Stimulated activated effector memory CD8-positive, alpha-beta T cell treated with anti-CD3 and anti-CD28 coated beads, Interleukin-12 subunit alpha, Interleukin-12 subunit beta, amount 100 ng/mL, for 72 hours (primary cell): ENCODE measurements around the gene KASH5.

Experiments used
- ATAC-seq: fragments of 150-1000 bp; cut with Tn5 transposase; 2 replicates; pipeline ENCODE4 v1.10.0; 2021
- DNase-seq, 2 donors: peaks; one replicate each; pipeline ENCODE4 v3.0.0; 2021 to 2022; ENCODE audit warnings: low spot score in 2 of 2
- H3K27ac Mint-ChIP-seq: one replicate; pipeline ENCODE4 v1.8.0; 2022; ENCODE audit warnings: mild to moderate bottlenecking, mixed read lengths
- H3K36me3 Mint-ChIP-seq: one replicate; pipeline ENCODE4 v1.8.0; 2022; ENCODE audit warnings: mild to moderate bottlenecking, mixed read lengths
- H3K4me1 Mint-ChIP-seq: one replicate; pipeline ENCODE4 v1.8.0; 2022; ENCODE audit warnings: mixed read lengths
- H3K4me3 Mint-ChIP-seq: one replicate; pipeline ENCODE4 v1.8.0; 2022; ENCODE audit warnings: mild to moderate bottlenecking, mixed read lengths
- H3K9me3 Mint-ChIP-seq: one replicate; pipeline ENCODE4 v1.8.0; 2022; ENCODE audit warnings: mixed read lengths

KASH5 gene

DNA sequence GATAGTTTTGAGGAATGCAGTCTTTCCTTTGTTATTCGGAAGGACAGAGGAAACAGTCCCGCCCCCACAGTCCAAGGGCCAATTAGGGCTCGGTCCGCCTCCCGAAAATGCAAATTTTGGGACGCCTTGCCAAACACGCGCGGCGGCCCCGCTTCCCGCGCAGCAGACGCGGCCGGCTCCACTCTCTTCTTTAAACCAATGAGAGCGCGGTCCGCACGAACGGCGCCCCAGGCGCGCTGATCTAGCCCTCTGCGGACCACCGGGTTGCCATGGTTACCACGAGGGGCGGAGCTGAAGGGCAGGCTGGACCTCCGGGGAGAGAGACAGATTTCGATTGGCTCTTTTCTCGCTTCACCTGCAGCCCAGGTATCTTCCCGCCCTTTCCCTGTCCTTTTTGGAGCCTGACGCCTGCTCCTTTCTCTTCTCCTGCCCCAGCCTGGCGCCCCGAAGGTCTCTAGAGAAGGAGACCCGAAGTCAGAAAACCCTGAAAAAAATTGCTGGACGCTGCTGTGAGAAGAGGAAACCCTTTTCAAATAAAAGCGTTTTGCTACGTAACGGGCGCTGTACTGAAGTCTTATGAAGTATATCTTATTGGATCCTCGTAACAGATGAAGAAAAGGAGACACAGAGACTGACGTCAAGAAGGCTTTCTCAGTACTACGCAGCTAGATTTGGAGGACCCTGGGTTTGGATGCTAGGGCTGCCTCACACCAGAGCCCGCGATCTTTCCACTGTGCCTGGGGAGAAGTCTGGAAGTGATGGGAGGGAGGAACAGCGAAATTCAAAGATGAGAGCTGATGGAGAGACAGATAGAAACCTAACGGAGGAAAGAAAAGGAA is 33.2 kb downstream of the KASH5 start:
- no peak overlapping the region for H3K27ac Mint-ChIP-seq
- H3K9me3 Mint-ChIP-seq: no peaks in the 10 kb centered on the region
- peaks cover 40% of the 10 kb centered on the region for H3K4me1 Mint-ChIP-seq
- no peak for ATAC-seq
- peaks cover 4% of the 10 kb centered on the region for H3K36me3 Mint-ChIP-seq
- DNase-seq: no peak
- peak overlapping the region; percentile 77 for H3K4me3 Mint-ChIP-seq

DNA sequence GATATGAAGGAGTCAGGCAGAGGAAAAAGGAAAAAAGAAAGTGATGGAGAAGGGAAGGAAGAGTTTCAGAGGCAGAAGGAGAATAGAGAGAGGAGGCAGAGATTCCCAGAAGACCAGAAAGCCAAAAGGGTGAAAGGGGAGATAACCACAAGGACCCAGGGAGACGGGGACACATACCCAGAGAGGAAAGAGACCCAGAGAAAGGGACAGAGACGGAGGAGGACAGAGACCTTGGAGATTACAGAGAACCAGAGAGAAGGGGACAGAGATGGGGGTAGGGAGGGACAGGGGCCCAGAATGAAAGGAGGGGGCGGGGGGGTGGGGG is 33.8 kb downstream of the KASH5 start:
- Mint-ChIP-seq H3K36me3 (peaks cover 4% of the 10 kb centered on the region), H3K4me1 (peaks cover 46% of the 10 kb centered on the region), H3K4me3 (peak overlapping the region; percentile 77), H3K9me3 (no peaks in the 10 kb centered on the region), H3K27ac (no peak overlapping the region)
- DNase-seq: no peak
- ATAC-seq: no peak

GRCh38 chr19:49422407-49423070 is 34.5 kb downstream of the KASH5 start:
- H3K36me3 Mint-ChIP-seq: peaks cover 4% of the 10 kb centered on the region
- H3K4me1 Mint-ChIP-seq: peaks cover 52% of the 10 kb centered on the region
- H3K27ac Mint-ChIP-seq: no peak overlapping the region

DNA sequence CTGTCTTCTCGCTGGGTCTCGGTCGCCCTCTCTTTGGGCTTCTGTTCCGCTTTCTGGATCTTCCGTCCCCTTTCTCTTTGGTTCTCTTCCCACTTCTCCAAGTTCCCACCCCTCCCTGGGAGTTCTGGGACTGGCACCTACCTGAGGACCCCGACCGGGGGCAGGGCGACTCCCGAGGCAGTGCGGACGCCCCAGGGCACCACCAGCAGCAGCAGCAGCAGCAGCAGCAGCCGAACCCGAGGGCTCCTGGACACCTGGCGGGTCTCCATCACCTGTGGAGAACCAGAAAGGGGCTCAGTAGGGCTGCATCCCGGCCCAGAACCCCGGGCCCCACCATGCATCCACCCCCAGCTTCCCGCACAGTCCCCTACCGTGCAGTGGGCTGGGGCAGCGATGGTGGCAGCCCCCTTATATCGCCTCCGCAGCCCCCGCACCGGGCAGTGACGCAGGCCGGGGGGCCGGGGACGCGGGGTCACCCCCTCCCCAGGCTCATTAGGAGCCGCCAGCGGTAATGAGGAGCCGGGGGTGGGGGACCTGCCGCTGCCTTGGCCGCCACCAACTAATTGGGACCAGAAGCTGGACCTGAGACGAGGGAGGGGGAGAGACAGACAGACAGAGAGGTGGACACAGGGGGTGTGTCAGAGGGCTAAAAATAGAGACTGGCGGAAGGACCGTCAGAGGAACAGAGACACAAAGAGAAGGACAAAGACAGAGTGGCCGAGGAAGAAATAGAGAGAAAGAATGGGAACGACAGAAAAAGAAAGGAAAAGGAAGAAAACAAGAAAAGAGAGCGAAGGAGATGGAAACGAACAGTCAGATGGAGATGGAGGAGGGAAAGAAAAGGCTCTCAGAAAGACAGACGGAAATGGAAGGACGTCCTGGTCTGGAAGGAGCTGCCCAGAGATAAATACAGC is 35.3 kb downstream of the KASH5 start, which contains the start of gene PTH2:
Gene PTH2, minus strand, starts transcription at position 371 of the 914 bp plus-strand sequence. Its CDS starts 102 bp downstream, at position 269.
- peaks cover 60% of the 10 kb centered on the region for H3K4me1 Mint-ChIP-seq
- H3K4me3 Mint-ChIP-seq: peak within 1 kb of the TSS; percentile 77
- H3K36me3 Mint-ChIP-seq: peaks cover 4% of the 10 kb centered on the region
- no peak for ATAC-seq
- DNase-seq: no peak
- H3K9me3 Mint-ChIP-seq: no peaks in the 10 kb centered on the region
- H3K27ac Mint-ChIP-seq: no peak within 1 kb of the TSS

More at GRCh38 chr19:49422407-49423070, 34.5 kb downstream of the KASH5 start:
- peak; percentile 59 to 77 for DNase-seq
- Mint-ChIP-seq H3K4me3 (peak overlapping the region; percentile 77), H3K9me3 (no peaks in the 10 kb centered on the region)
- peak; percentile 77 for ATAC-seq

GRCh38 chr19:49423985-49424303 is 35.9 kb downstream of the KASH5 start:
- peak; percentile 8 for ATAC-seq
- no peak for DNase-seq
- no peak overlapping the region for H3K27ac Mint-ChIP-seq
- H3K9me3 Mint-ChIP-seq: no peaks in the 10 kb centered on the region
- peaks cover 66% of the 10 kb centered on the region for H3K4me1 Mint-ChIP-seq
- peaks cover 4% of the 10 kb centered on the region for H3K36me3 Mint-ChIP-seq
- H3K4me3 Mint-ChIP-seq: peak overlapping the region; percentile 77

DNA sequence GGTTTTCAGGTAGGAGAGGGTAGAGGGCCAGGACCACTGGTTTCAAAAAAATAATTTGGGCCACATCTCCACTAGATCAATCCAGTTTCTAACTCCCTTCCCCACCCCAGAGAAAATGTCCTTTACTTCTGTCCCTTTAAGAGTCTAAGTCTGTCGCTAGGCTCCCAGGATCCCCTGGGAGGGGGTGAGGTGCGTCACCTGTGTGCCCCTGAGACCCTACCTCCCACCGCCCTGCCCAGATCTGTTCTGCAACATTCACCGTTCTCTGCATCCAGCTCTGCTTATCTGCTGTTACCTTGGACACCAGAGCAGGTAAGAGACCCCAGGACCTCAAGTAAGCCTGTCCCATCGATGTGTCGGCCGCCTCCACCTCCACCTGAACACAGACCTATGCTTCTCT is 37.1 kb downstream of the KASH5 start, which contains the start of gene GFY:
Gene GFY, plus strand, starts transcription at position 211 of the 400 bp plus-strand sequence. CDS start 1,043 bp downstream, outside the sequence.
- Mint-ChIP-seq H3K27ac (no peak within 1 kb of the TSS), H3K4me3 (peak within 1 kb of the TSS; percentile 77), H3K9me3 (no peaks in the 10 kb centered on the region), H3K4me1 (peaks cover 73% of the 10 kb centered on the region), H3K36me3 (peaks cover 4% of the 10 kb centered on the region)
- DNase-seq (no peak), ATAC-seq (no peak)

DNA sequence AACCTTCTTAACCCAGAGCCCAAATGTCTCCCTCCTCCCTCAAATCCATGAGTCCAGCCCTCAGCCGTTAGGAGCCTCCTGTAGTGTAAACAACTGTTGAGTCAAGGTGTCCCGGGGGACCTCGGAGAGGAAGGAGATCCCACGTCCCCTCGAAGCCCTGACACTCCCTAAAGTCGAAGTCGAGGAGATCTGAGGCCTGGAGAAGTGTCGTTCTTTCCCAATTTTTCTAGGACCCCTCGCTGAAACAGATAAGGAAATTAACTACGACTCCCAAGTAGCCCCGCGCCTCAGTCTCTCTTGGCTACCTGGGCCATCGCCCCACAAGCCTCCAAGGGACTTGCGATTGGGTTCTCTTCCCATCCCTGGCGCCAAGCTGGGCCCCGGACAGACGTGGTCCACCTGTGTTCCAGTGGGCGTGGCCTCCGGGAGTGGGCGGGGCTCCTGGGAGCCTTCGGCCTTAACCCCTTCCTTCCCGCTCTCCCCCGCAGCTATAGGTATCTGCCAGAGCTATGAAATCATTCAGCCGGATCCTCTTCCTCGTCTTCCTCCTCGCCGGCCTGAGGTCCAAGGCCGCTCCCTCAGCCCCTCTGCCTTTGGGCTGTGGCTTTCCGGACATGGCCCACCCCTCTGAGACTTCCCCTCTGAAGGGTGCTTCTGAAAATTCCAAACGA is 38.0 kb downstream of the KASH5 start:
- Mint-ChIP-seq H3K4me1 (peaks cover 80% of the 10 kb centered on the region), H3K4me3 (no peak overlapping the region), H3K36me3 (peaks cover 9% of the 10 kb centered on the region), H3K27ac (no peak overlapping the region), H3K9me3 (no peaks in the 10 kb centered on the region)
- no peak for ATAC-seq
- no peak for DNase-seq

GRCh38 chr19:49427339-49427738 is 39.3 kb downstream of the KASH5 start:
- no peak for ATAC-seq
- H3K9me3 Mint-ChIP-seq: no peaks in the 10 kb centered on the region
- DNase-seq: no peak
- H3K4me3 Mint-ChIP-seq: peak overlapping the region; percentile 46
- H3K36me3 Mint-ChIP-seq: peaks cover 9% of the 10 kb centered on the region
- peaks cover 73% of the 10 kb centered on the region for H3K4me1 Mint-ChIP-seq
- H3K27ac Mint-ChIP-seq: no peak overlapping the region

DNA sequence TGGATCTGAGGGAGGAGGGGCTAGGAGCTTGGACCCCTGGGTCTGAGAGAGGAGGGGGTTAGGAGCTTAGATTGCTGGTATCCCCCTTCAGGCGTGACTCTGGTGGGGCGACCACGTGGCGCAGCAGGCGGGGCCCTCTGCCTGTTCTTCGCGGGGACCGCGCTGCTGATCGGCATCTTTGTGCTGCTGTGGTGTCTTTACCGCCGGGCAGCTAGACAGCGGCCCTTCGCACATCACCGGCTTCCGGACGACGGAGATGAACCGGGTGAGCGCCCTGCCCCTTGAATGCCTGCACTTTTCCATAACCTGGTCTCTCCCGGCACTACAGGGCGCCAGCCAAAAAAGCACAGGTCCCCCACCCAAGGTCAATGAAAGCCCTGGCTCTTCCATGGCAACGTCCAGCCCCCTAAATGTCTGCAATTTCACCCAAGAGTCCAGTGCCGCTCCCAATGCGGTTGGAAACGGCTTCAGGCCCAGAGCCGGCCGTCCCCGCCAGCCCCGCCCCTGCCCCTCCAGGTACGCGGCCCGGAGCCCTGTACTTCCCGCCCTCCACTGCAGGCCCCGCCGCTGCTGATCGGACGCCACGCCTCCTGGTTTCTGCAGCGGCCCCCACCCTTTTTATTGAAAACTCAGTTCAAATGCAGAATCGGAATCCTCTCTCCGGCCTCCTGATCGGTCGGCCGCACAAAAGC is 40.0 kb downstream of the KASH5 start:
- no peaks in the 10 kb centered on the region for H3K9me3 Mint-ChIP-seq
- DNase-seq: no peak
- H3K27ac Mint-ChIP-seq: no peak overlapping the region
- peaks cover 9% of the 10 kb centered on the region for H3K36me3 Mint-ChIP-seq
- peak overlapping the region; percentile 46 for H3K4me3 Mint-ChIP-seq
- peaks cover 69% of the 10 kb centered on the region for H3K4me1 Mint-ChIP-seq
- peak; percentile 61 for ATAC-seq

DNA sequence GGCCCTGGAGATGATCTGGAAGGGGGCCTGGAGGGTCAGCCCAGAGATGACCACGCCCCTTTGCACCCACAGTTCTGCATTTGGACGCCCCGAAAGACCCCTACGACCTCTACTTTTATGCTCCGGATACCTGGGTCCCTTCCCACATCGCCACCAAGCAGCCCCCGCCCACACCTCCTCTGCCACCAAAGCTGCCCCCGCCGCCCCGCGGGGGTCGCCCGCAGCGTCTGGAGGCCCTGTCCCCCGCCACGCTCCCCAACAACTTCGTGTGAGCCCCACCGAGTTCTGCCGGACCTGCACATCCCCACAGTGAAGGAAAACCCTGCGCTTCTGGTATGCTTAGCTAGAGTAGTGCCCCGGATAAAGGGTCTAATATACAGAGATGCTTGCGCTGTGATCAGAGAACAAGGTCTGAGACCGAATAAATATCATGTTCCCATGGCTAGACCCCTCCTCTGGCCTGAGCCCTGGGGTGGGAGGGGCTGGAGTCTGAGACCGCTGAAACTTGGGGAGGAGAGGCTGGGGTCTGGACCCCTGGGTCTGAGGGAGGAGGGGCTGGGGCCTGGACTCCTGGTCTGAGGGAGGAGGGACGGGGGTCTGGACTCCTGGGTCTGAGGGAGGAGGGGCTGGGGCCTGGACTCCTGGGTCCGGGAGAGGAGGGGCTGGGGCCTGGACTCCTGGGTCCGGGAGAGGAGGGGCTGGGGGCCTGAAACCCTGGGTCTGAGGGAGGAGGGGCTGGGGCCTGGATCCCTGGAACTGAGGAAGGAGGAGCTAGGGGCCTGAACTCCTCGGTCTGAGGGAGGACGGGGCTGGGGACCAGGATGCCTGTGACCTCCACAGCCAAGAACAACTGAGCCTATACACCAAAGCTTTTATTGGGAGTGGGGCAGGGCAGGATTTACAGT is 40.8 kb downstream of the KASH5 start:
- ATAC-seq: no peak
- DNase-seq: no peak
- Mint-ChIP-seq H3K9me3 (no peaks in the 10 kb centered on the region), H3K4me1 (peaks cover 67% of the 10 kb centered on the region), H3K27ac (no peak overlapping the region), H3K36me3 (peaks cover 9% of the 10 kb centered on the region), H3K4me3 (peak overlapping the region; percentile 46)

DNA sequence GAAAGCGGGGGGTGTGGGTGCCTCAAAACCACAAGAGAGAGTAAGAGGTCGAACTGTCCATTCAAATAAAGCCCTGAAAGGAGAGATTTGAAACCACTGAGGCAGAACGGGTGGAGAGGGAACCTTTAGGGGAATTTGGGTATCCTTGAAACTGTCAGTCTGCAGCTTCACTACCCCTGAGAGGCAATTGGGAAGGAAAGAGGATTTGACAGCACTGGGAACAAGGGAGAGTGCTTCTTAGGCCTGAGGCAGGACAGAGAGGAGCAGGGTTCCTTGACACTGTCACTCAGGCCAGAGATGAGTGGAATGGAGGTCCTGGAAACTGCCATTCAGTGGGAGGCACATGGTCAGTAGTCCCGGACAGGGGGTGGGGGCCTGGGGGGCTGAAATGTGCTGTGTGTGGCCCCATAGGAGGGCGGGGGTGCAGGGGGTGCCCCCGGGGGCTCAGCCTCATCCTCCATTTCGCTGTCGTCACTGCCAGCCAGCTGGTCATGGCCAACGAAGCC is 42.2 kb downstream of the KASH5 start:
- no peak for ATAC-seq
- no peak for DNase-seq
- no peak overlapping the region for H3K4me3 Mint-ChIP-seq
- peaks cover 4% of the 10 kb centered on the region for H3K36me3 Mint-ChIP-seq
- H3K27ac Mint-ChIP-seq: no peak overlapping the region
- peaks cover 65% of the 10 kb centered on the region for H3K4me1 Mint-ChIP-seq
- no peaks in the 10 kb centered on the region for H3K9me3 Mint-ChIP-seq

GRCh38 chr19:49430678-49431329 is 42.8 kb downstream of the KASH5 start:
- H3K4me1 Mint-ChIP-seq: peaks cover 66% of the 10 kb centered on the region
- H3K4me3 Mint-ChIP-seq: no peak overlapping the region
- peaks cover 4% of the 10 kb centered on the region for H3K36me3 Mint-ChIP-seq
- H3K27ac Mint-ChIP-seq: no peak overlapping the region
- DNase-seq (no peak), ATAC-seq (peak; percentile 75)
- no peaks in the 10 kb centered on the region for H3K9me3 Mint-ChIP-seq

- peaks cover 66% of the 10 kb centered on the region for H3K4me1 Mint-ChIP-seq
- DNase-seq (no peak), ATAC-seq (no peak)
- H3K36me3 Mint-ChIP-seq: peaks cover 4% of the 10 kb centered on the region
- H3K4me3 Mint-ChIP-seq: no peak overlapping the region
- no peaks in the 10 kb centered on the region for H3K9me3 Mint-ChIP-seq
- H3K27ac Mint-ChIP-seq: no peak overlapping the region
These were observed 43.3 kb downstream of the KASH5 start for GRCh38 chr19:49431330-49431749.
